WTC11 (cell line): ENCODE measurements around the gene RERG.

Experiments
- ATF3 ChIP-seq: sonication (generic); formaldehyde crosslinking; conservative IDR thresholded peaks from 2 replicates; pipeline ENCODE4 v1.8.1; 2022; ENCODE audit warnings: mild to moderate bottlenecking, missing genetic modification reagents
- ATF6 ChIP-seq: sonication (generic); formaldehyde crosslinking; IDR thresholded peaks from 2 replicates; pipeline ENCODE4 v1.8.1; 2023; ENCODE audit warnings: mild to moderate bottlenecking, missing genetic modification reagents
- CTCF ChIP-seq: fragments of 200-600 bp; IDR thresholded peaks from 2 replicates; pipeline ENCODE4 v1.8.0; 2022; ENCODE audit warnings: antibody characterized with exemption
- ESRRA ChIP-seq: sonication (generic); formaldehyde crosslinking; IDR thresholded peaks from 2 replicates; pipeline ENCODE4 v1.8.1; 2022; ENCODE audit warnings: mild to moderate bottlenecking, missing genetic modification reagents, borderline replicate concordance
- HMGA2 ChIP-seq: fragments of 250-450 bp; sonication (Bioruptor Pico); IDR thresholded peaks from 2 replicates; pipeline ENCODE4 v1.4.0; 2021; ENCODE audit warnings: mild to moderate bottlenecking, moderate library complexity
- MAX ChIP-seq: sonication (generic); formaldehyde crosslinking; IDR thresholded peaks from 2 replicates; pipeline ENCODE4 v1.8.0; 2022; ENCODE audit warnings: mild to moderate bottlenecking, missing genetic modification reagents
- PREB ChIP-seq: sonication (generic); formaldehyde crosslinking; IDR thresholded peaks from 2 replicates; pipeline ENCODE4 v1.8.1; 2022; ENCODE audit warnings: mild to moderate bottlenecking, missing genetic modification reagents, moderate library complexity, borderline replicate concordance
- SP1 ChIP-seq: sonication (generic); formaldehyde crosslinking; conservative IDR thresholded peaks from 2 replicates; pipeline ENCODE4 v1.8.1; 2022; ENCODE audit warnings: missing genetic modification reagents
- USF1 ChIP-seq: sonication (generic); formaldehyde crosslinking; IDR thresholded peaks from 2 replicates; pipeline ENCODE4 v1.8.0; 2022; ENCODE audit warnings: mild to moderate bottlenecking, missing genetic modification reagents
- ZNF671 ChIP-seq: fragments of 250-450 bp; sonication (Bioruptor Pico); IDR thresholded peaks from 2 replicates; pipeline ENCODE4 v1.8.0; 2021; ENCODE audit warnings: mild to moderate bottlenecking
- ZSCAN18 ChIP-seq: fragments of 250-450 bp; sonication (Bioruptor Pico); IDR thresholded peaks from 2 replicates; pipeline ENCODE4 v2.1.2; 2022; ENCODE audit warnings: mild to moderate bottlenecking, moderate library complexity

GRCh38 chr12:15183821-15184220 lies 37.4 kb downstream of the RERG start:
- no peak for TF ChIP-seq ZSCAN18 (CRISPR knock-in tag)
- TF ChIP-seq MAX (CRISPR knock-in tag): no peak
- TF ChIP-seq USF1 (CRISPR knock-in tag): no peak
- no peak for TF ChIP-seq HMGA2 (CRISPR knock-in tag)
- no peak for TF ChIP-seq PREB (CRISPR knock-in tag)
- TF ChIP-seq CTCF: no peak
- TF ChIP-seq ZNF671 (CRISPR knock-in tag): no peak
- no peak for TF ChIP-seq ESRRA (CRISPR knock-in tag)
- no peak for TF ChIP-seq ATF6
- no peak for TF ChIP-seq ATF3 (CRISPR knock-in tag)
- no peak for TF ChIP-seq SP1
